GM13977 (cell line): ENCODE measurements around the gene GALNT14.

Source experiments
- DNase-seq: peaks from one replicate; pipeline ENCODE4 v3.0.0; 2012; ENCODE audit warnings: low spot score
- CTCF ChIP-seq: IDR thresholded peaks from 2 replicates; pipeline ENCODE4 v1.5.1; 2012; ENCODE audit warnings: mild to moderate bottlenecking, control low read depth; ENCODE audit not compliant: insufficient read depth; ENCODE audit errors: extremely low read depth, missing control alignments
- in situ Hi-C: fragments of 300-500 bp; cut with MboI; formaldehyde crosslinking; loops from one replicate; pipeline ENCODE4 v1.12.0; 2022; ENCODE audit warnings: low sequenced_read_pairs, low pct_unique_long_range_greater_than_20kb, mixed read lengths, inconsistent platforms; ENCODE audit not compliant: unreplicated experiment

GALNT14 gene

GRCh38 chr2:30958193-30958917 lies 179.9 kb downstream of the GALNT14 start:
- in situ Hi-C loops, result no loop called here
- no peak for TF ChIP-seq CTCF
- DNase-seq, result no peak

GRCh38 chr2:30957591-30957990 lies 180.6 kb downstream of the GALNT14 start:
- DNase-seq, result no peak
- no peak for TF ChIP-seq CTCF
- in situ Hi-C loops, result no loop called here

GRCh38 chr2:30956995-30957394 lies 181.2 kb downstream of the GALNT14 start:
- in situ Hi-C loops, result no loop called here
- TF ChIP-seq CTCF, result no peak
- no peak for DNase-seq

GRCh38 chr2:30955516-30956132 lies 182.6 kb downstream of the GALNT14 start:
- no peak for TF ChIP-seq CTCF
- in situ Hi-C loops, result no loop called here
- no peak for DNase-seq

GRCh38 chr2:30950339-30950738 lies 187.9 kb downstream of the GALNT14 start:
- no peak for TF ChIP-seq CTCF
- no peak for DNase-seq
- in situ Hi-C loops, result no loop called here

- in situ Hi-C loops, result no loop called here
- no peak for TF ChIP-seq CTCF
- no peak for DNase-seq
Measured at GRCh38 chr2:30949435-30949834, 188.8 kb downstream of the GALNT14 start.
